H1 (cell line): ENCODE results near the gene MS4A8.

Experiments
- BACH1 ChIP-seq: IDR thresholded peaks from 2 replicates; pipeline ENCODE4 v1.6.1; 2012; ENCODE audit warnings: low read length, improper control_type of control experiment
- BCL11A ChIP-seq, 2 experiments: IDR thresholded peaks; one replicate each; pipeline ENCODE4 v1.6.1; 2011; ENCODE audit warnings: low read depth in 2 of 2, low read length in 2 of 2, mild to moderate bottlenecking in 2 of 2
- CEBPB ChIP-seq: IDR thresholded peaks from 2 replicates; pipeline ENCODE4 v1.6.1; 2012; ENCODE audit warnings: low read depth, low read length
- CHD1 ChIP-seq: IDR thresholded peaks from 2 replicates; pipeline ENCODE4 v1.6.1; 2012; ENCODE audit warnings: low read depth, low read length, improper control_type of control experiment
- CHD2 ChIP-seq: IDR thresholded peaks from 2 replicates; pipeline ENCODE4 v1.6.1; 2012; ENCODE audit warnings: low read length, improper control_type of control experiment
- CTCF ChIP-seq, 3 experiments: IDR thresholded peaks; 1 replicate in 2 of 3; 2 replicates in 1 of 3; pipeline versions ENCODE4 v1.5.1 to v1.6.1; 2011; ENCODE audit warnings: low read length in 3 of 3, mild to moderate bottlenecking in 3 of 3, inconsistent platforms in 2 of 3, low read depth in 1 of 3, moderate library complexity in 1 of 3; ENCODE audit not compliant: insufficient read depth in 1 of 3; ENCODE audit errors: control extremely low read depth in 1 of 3
- JUN ChIP-seq: IDR thresholded peaks from 2 replicates; pipeline ENCODE4 v1.6.1; 2011; ENCODE audit warnings: low read depth, mild to moderate bottlenecking, improper control_type of control experiment, low read length
- POLR2A ChIP-seq, 2 experiments: IDR thresholded peaks; 1 replicate in 1 of 2; 2 replicates in 1 of 2; pipeline ENCODE4 v1.6.1; 2011; ENCODE audit warnings: low read depth in 2 of 2, low read length in 2 of 2, mild to moderate bottlenecking in 2 of 2; ENCODE audit errors: control extremely low read depth in 1 of 2
- RXRA ChIP-seq: IDR thresholded peaks from 2 replicates; pipeline ENCODE4 v1.6.1; 2011; ENCODE audit warnings: low read depth, mild to moderate bottlenecking, low read length, moderate library complexity; ENCODE audit not compliant: insufficient read depth
- SP1 ChIP-seq: IDR thresholded peaks from 2 replicates; pipeline ENCODE4 v1.6.1; 2011; ENCODE audit warnings: low read depth, low read length

DNA sequence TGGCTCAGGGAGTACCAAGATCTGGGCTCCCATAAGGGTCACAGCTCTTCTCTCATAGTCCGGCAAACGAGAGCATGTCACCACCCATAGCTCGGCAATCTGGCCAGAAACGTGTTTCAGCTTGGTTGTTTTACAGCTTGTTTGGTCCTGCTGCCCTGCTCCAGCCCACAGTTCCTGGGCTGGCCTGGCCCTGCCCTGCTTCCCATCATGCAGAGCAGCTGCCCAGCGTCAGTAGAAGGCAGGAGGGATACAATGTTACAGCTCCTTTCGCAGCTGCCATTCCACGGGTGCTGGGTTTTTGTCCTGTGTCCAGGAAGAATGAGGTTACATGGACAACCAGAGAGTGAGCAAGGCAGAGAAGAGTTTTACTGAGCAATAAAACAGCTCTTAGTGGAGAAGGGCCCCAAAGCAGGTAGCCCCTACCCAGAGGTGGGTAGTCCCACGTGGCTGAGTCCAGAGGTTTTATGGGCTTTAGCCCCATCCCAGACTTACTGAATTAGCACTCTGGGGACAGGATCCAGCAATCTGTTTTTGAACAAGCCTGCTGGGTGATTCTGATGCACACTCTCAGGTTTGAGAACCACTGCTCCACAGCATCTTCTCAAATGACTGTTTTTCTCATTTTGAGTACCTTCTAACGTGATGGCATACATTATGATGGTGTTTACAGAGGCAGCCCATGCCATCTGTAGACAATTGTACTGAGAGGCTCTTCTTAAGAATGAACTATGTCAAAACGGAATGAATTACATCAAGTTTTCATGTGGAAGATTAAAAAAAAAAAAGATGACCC, 19.3 kb downstream of the MS4A8 start:
- TF ChIP-seq CTCF (IDR thresholded peaks at IDR 0.05; ENCODE audit: control extremely low read depth in 1 of 3, insufficient read depth in 1 of 3, low read depth in 1 of 3, low read length in 3 of 3) (no peak), BACH1 (no peak), SP1 (no peak), POLR2A (IDR thresholded peaks at IDR 0.05; ENCODE audit: control extremely low read depth in 1 of 2, low read depth in 2 of 2, low read length in 2 of 2) (no peak), BCL11A (IDR thresholded peaks at IDR 0.05; ENCODE audit: low read depth in 2 of 2, low read length in 2 of 2) (no peak), JUN (no peak), RXRA (no peak), CHD1 (no peak), CEBPB (no peak), CHD2 (no peak)
